Measurements from ENCODE around the gene ERCC6. TPM values are rescaled to one million over a fixed set of nuclear protein-coding genes. Genes with fewer than 3 reads are reported as not detected.
A peak's percentile ranks its signal among the peaks of the same experiment; 100 is the strongest.

The ERCC6 gene
- total RNA-seq, 2 donors from 2014 or later, result 26.6 to 57.1 TPM

GRCh38 chr10:49478819-49479218 is 60.1 kb downstream of the ERCC6 start:
- no peak overlapping the region for H3K4me3 Mint-ChIP-seq
- H3K27me3 Mint-ChIP-seq, result no peaks in the 10 kb centered on the region
- no peak for ATAC-seq (replicated peaks)
- H3K27ac Mint-ChIP-seq, result no peak overlapping the region
- peaks cover 94% of the 10 kb centered on the region for H3K36me3 Mint-ChIP-seq (ENCODE audit: low read depth)
- H3K4me1 Mint-ChIP-seq, result peaks cover 14% of the 10 kb centered on the region
- H3K9me3 Mint-ChIP-seq, result no peaks in the 10 kb centered on the region

- peaks cover 95% of the 10 kb centered on the region for H3K36me3 Mint-ChIP-seq (ENCODE audit: low read depth)
- peaks cover 6% of the 10 kb centered on the region for H3K4me1 Mint-ChIP-seq
- peak; percentile 59 for ATAC-seq (replicated peaks)
- no peak overlapping the region for H3K27ac Mint-ChIP-seq
- no peaks in the 10 kb centered on the region for H3K9me3 Mint-ChIP-seq
- no peaks in the 10 kb centered on the region for H3K27me3 Mint-ChIP-seq
- H3K4me3 Mint-ChIP-seq, result no peak overlapping the region
Observed at GRCh38 chr10:49474901-49475300, 64.0 kb downstream of the ERCC6 start.

GRCh38 chr10:49471532-49471931 is 67.4 kb downstream of the ERCC6 start:
- peak overlapping the region; percentile 67 for H3K27ac Mint-ChIP-seq
- no peak for ATAC-seq (replicated peaks)
- H3K4me3 Mint-ChIP-seq, result no peak overlapping the region
- H3K27me3 Mint-ChIP-seq, result no peaks in the 10 kb centered on the region
- H3K4me1 Mint-ChIP-seq, result peaks cover 1% of the 10 kb centered on the region
- peaks cover 93% of the 10 kb centered on the region for H3K36me3 Mint-ChIP-seq (ENCODE audit: low read depth)
- H3K9me3 Mint-ChIP-seq, result no peaks in the 10 kb centered on the region

- Mint-ChIP-seq H3K27ac (no peak overlapping the region), H3K27me3 (no peaks in the 10 kb centered on the region), H3K9me3 (peaks cover 5% of the 10 kb centered on the region), H3K4me3 (no peak overlapping the region), H3K36me3 (ENCODE audit: low read depth) (peaks cover 73% of the 10 kb centered on the region), H3K4me1 (no peaks in the 10 kb centered on the region)
- ATAC-seq (replicated peaks), result no peak
Observed at GRCh38 chr10:49465736-49466135, 73.2 kb downstream of the ERCC6 start.

Other genes with a start within 250 kb of the ERCC6 start
- not detected for gene C10orf71, start 240.0 kb downstream of the ERCC6 start, total RNA-seq
- gene DRGX, start 143.0 kb downstream of the ERCC6 start, total RNA-seq, result not detected
- not detected for gene SLC18A3, start 71.2 kb upstream of the ERCC6 start, total RNA-seq
- not detected for gene CHAT, start 74.9 kb upstream of the ERCC6 start, total RNA-seq
- not detected for gene C10orf53, start 140.5 kb upstream of the ERCC6 start, total RNA-seq
- 1 to 10 TPM in 1 of 2 donors, under 1 TPM in 1; 0.21 to 1.6 TPM for gene OGDHL, start 223.2 kb upstream of the ERCC6 start, total RNA-seq

Measured in activated T-helper 17 cell treated with anti-CD3 and anti-CD28 coated beads, Interleukin-2, amount 50 U/mL, for 72 hours (primary cell).